ENCODE data around the gene SINHCAF. TPM values are rescaled to one million over a fixed set of nuclear protein-coding genes. Genes with fewer than 3 reads are reported as not detected.

SINHCAF gene
- total RNA-seq, 2 experiments from 2014 or later, result 159 to 160 TPM

- Mint-ChIP-seq H3K4me1 (peaks cover 63% of the 10 kb centered on the region), H3K27ac (peak overlapping the region; percentile 99), H3K36me3 (peaks cover 37% of the 10 kb centered on the region), H3K4me3 (peak overlapping the region; percentile 98), H3K9me3 (no peaks in the 10 kb centered on the region), H3K27me3 (peaks cover 5% of the 10 kb centered on the region)
- no peak for DNase-seq
Observed at GRCh38 chr12:31321897-31322228, 4.1 kb downstream of the SINHCAF start.

- Mint-ChIP-seq H3K27me3 (peaks cover 5% of the 10 kb centered on the region), H3K27ac (peak overlapping the region; percentile 99), H3K9me3 (no peaks in the 10 kb centered on the region), H3K36me3 (peaks cover 37% of the 10 kb centered on the region), H3K4me1 (peaks cover 64% of the 10 kb centered on the region), H3K4me3 (peak overlapping the region; percentile 98)
- DNase-seq, result no peak
Observed at GRCh38 chr12:31321186-31321896, 4.6 kb downstream of the SINHCAF start.

- no peak for DNase-seq
- peak overlapping the region; percentile 99 for H3K27ac Mint-ChIP-seq
- H3K9me3 Mint-ChIP-seq, result no peaks in the 10 kb centered on the region
- peaks cover 77% of the 10 kb centered on the region for H3K4me1 Mint-ChIP-seq
- H3K36me3 Mint-ChIP-seq, result peaks cover 38% of the 10 kb centered on the region
- H3K27me3 Mint-ChIP-seq, result no peaks in the 10 kb centered on the region
- peak overlapping the region; percentile 84 for H3K4me3 Mint-ChIP-seq
Observed at GRCh38 chr12:31318657-31319269, 7.2 kb downstream of the SINHCAF start.

- H3K27me3 Mint-ChIP-seq, result no peaks in the 10 kb centered on the region
Observed at GRCh38 chr12:31317471-31318395, 8.2 kb downstream of the SINHCAF start.

GRCh38 chr12:31316891-31317290 is 9.1 kb downstream of the SINHCAF start:
- DNase-seq, result no peak
- peaks cover 37% of the 10 kb centered on the region for H3K36me3 Mint-ChIP-seq
- peak overlapping the region; percentile 91 for H3K27ac Mint-ChIP-seq
- H3K4me1 Mint-ChIP-seq, result peaks cover 71% of the 10 kb centered on the region
- peaks cover 5% of the 10 kb centered on the region for H3K9me3 Mint-ChIP-seq
- H3K4me3 Mint-ChIP-seq, result peak overlapping the region; percentile 84
- no peaks in the 10 kb centered on the region for H3K27me3 Mint-ChIP-seq

More at GRCh38 chr12:31317471-31318395, 8.2 kb downstream of the SINHCAF start:
- peaks cover 34% of the 10 kb centered on the region for H3K36me3 Mint-ChIP-seq
- H3K9me3 Mint-ChIP-seq, result peaks cover 1% of the 10 kb centered on the region
- H3K4me3 Mint-ChIP-seq, result peak overlapping the region; percentile 84
- DNase-seq, result no peak
- H3K4me1 Mint-ChIP-seq, result peaks cover 73% of the 10 kb centered on the region
- H3K27ac Mint-ChIP-seq, result peak overlapping the region; percentile 91

GRCh38 chr12:31315784-31316465 is 10.0 kb downstream of the SINHCAF start:
- no peak overlapping the region for H3K27ac Mint-ChIP-seq
- H3K4me3 Mint-ChIP-seq, result no peak overlapping the region
- peaks cover 64% of the 10 kb centered on the region for H3K4me1 Mint-ChIP-seq
- DNase-seq, result no peak
- peaks cover 5% of the 10 kb centered on the region for H3K9me3 Mint-ChIP-seq
- H3K27me3 Mint-ChIP-seq, result no peaks in the 10 kb centered on the region
- H3K36me3 Mint-ChIP-seq, result peaks cover 46% of the 10 kb centered on the region

GRCh38 chr12:31315044-31315715 is 10.8 kb downstream of the SINHCAF start:
- DNase-seq, result no peak
- Mint-ChIP-seq H3K36me3 (peaks cover 53% of the 10 kb centered on the region), H3K4me3 (no peak overlapping the region), H3K9me3 (peaks cover 5% of the 10 kb centered on the region), H3K4me1 (peaks cover 60% of the 10 kb centered on the region), H3K27me3 (no peaks in the 10 kb centered on the region), H3K27ac (no peak overlapping the region)

- H3K9me3 Mint-ChIP-seq, result peaks cover 5% of the 10 kb centered on the region
- no peak overlapping the region for H3K4me3 Mint-ChIP-seq
- peaks cover 40% of the 10 kb centered on the region for H3K4me1 Mint-ChIP-seq
- H3K36me3 Mint-ChIP-seq, result peaks cover 62% of the 10 kb centered on the region
- no peak overlapping the region for H3K27ac Mint-ChIP-seq
- DNase-seq, result no peak
- no peaks in the 10 kb centered on the region for H3K27me3 Mint-ChIP-seq
Observed at GRCh38 chr12:31312431-31312830, 13.5 kb downstream of the SINHCAF start.

- Mint-ChIP-seq H3K4me1 (peaks cover 38% of the 10 kb centered on the region), H3K27ac (no peak overlapping the region)
Observed at GRCh38 chr12:31311634-31312258, 14.2 kb downstream of the SINHCAF start.

GRCh38 chr12:31310488-31310887 is 15.5 kb downstream of the SINHCAF start:
- no peak overlapping the region for H3K27ac Mint-ChIP-seq

More at GRCh38 chr12:31311634-31312258, 14.2 kb downstream of the SINHCAF start:
- DNase-seq, result no peak
- no peak overlapping the region for H3K4me3 Mint-ChIP-seq
- H3K27me3 Mint-ChIP-seq, result no peaks in the 10 kb centered on the region
- peaks cover 5% of the 10 kb centered on the region for H3K9me3 Mint-ChIP-seq
- peaks cover 65% of the 10 kb centered on the region for H3K36me3 Mint-ChIP-seq

GRCh38 chr12:31309279-31309678 is 16.7 kb downstream of the SINHCAF start:
- Mint-ChIP-seq H3K4me3 (no peak overlapping the region), H3K9me3 (peaks cover 5% of the 10 kb centered on the region), H3K36me3 (peaks cover 72% of the 10 kb centered on the region), H3K27me3 (no peaks in the 10 kb centered on the region), H3K4me1 (peaks cover 39% of the 10 kb centered on the region), H3K27ac (no peak overlapping the region)
- DNase-seq, result no peak

More at GRCh38 chr12:31310488-31310887, 15.5 kb downstream of the SINHCAF start:
- peaks cover 38% of the 10 kb centered on the region for H3K4me1 Mint-ChIP-seq
- DNase-seq, result no peak
- H3K9me3 Mint-ChIP-seq, result peaks cover 5% of the 10 kb centered on the region
- H3K27me3 Mint-ChIP-seq, result no peaks in the 10 kb centered on the region
- no peak overlapping the region for H3K4me3 Mint-ChIP-seq
- peaks cover 70% of the 10 kb centered on the region for H3K36me3 Mint-ChIP-seq

- Mint-ChIP-seq H3K4me3 (no peak overlapping the region), H3K36me3 (peaks cover 79% of the 10 kb centered on the region), H3K27ac (peak overlapping the region; percentile 20), H3K4me1 (peaks cover 38% of the 10 kb centered on the region), H3K27me3 (no peaks in the 10 kb centered on the region), H3K9me3 (peaks cover 5% of the 10 kb centered on the region)
- no peak for DNase-seq
Observed at GRCh38 chr12:31308116-31308515, 17.8 kb downstream of the SINHCAF start.

GRCh38 chr12:31306866-31307265 is 19.1 kb downstream of the SINHCAF start:
- DNase-seq, result no peak
- H3K9me3 Mint-ChIP-seq, result no peaks in the 10 kb centered on the region
- H3K4me1 Mint-ChIP-seq, result peaks cover 39% of the 10 kb centered on the region
- no peak overlapping the region for H3K4me3 Mint-ChIP-seq
- H3K36me3 Mint-ChIP-seq, result peaks cover 75% of the 10 kb centered on the region
- H3K27ac Mint-ChIP-seq, result peak overlapping the region; percentile 25
- H3K27me3 Mint-ChIP-seq, result no peaks in the 10 kb centered on the region

- H3K4me3 Mint-ChIP-seq, result no peak overlapping the region
- no peak overlapping the region for H3K27ac Mint-ChIP-seq
- H3K9me3 Mint-ChIP-seq, result no peaks in the 10 kb centered on the region
- H3K36me3 Mint-ChIP-seq, result peaks cover 67% of the 10 kb centered on the region
- no peak for DNase-seq
- H3K27me3 Mint-ChIP-seq, result no peaks in the 10 kb centered on the region
- H3K4me1 Mint-ChIP-seq, result peaks cover 46% of the 10 kb centered on the region
Observed at GRCh38 chr12:31303466-31303865, 22.5 kb downstream of the SINHCAF start.
